A549 (cell line): ENCODE data around the gene SSBP2. TPM values are rescaled to one million over a fixed set of nuclear protein-coding genes. Genes with fewer than 3 reads are reported as not detected.

Experiments used
- ATAC-seq, 2 experiments: fragments of 200-7000 bp in 1 of 2; fragments of >200 bp in 1 of 2; cut with Nextera tagmentation in 1 of 2; cut with Tn5 transposase in 1 of 2; 3 replicates each; pipeline versions ENCODE4 v1.8.0 to v1.9.1; 2018 to 2020; ENCODE audit warnings: mild to moderate bottlenecking in 1 of 2, moderate library complexity in 1 of 2
- CTCF ChIA-PET: fragments of 300-600 bp; sonication (Branson Sonifier 250); formaldehyde crosslinking; extraction: SDS; loops from one replicate; lab custom pipeline; 2021; ENCODE audit warnings: antibody characterized with exemption, inconsistent platforms; lab: Yijun Ruan, JAX
- POLR2A ChIA-PET: fragments of 350-600 bp; formaldehyde crosslinking; extraction: SDS; loops from one replicate; lab custom pipeline; 2021; ENCODE audit warnings: antibody characterized with exemption, inconsistent platforms; lab: Yijun Ruan, JAX
- DNase-seq, 2 experiments: peaks; one replicate each; pipeline versions ENCODE4 v3.0.0 to v3.0.0-alpha.2; 2011 to 2016; ENCODE audit warnings: low read depth in 1 of 2, low spot score in 1 of 2
- FAIRE-seq: peaks from 2 replicates; lab custom pipeline; 2011; peaks lifted over from hg19 to GRCh38; lab: Jason Lieb, UNC
- H3K27ac ChIP-seq, 2 experiments: fragments of >200 bp; sonication (Bioruptor Twin); formaldehyde crosslinking; 3 replicates each; pipeline ENCODE4 v1.5.1; 2016 to 2017
- H3K4me1 ChIP-seq: fragments of >200 bp; sonication (Bioruptor Twin); formaldehyde crosslinking; 3 replicates; pipeline ENCODE4 v1.6.1; 2016
- H3K4me2 ChIP-seq: fragments of >200 bp; sonication (Bioruptor Twin); formaldehyde crosslinking; 3 replicates; pipeline ENCODE4 v1.6.1; 2016
- H3K4me3 ChIP-seq: fragments of >200 bp; sonication (Bioruptor Twin); formaldehyde crosslinking; 3 replicates; pipeline ENCODE4 v1.5.1; 2016
- H3K9me3 ChIP-seq: fragments of >200 bp; sonication (Bioruptor Twin); formaldehyde crosslinking; 3 replicates; pipeline ENCODE4 v1.6.1; 2016
- ATOH8 ChIP-seq: fragments of 250-450 bp; sonication (Bioruptor Pico); IDR thresholded peaks from 2 replicates; pipeline ENCODE4 v1.5.0; 2020; ENCODE audit warnings: low read depth, mild to moderate bottlenecking, moderate library complexity
- CBX8 ChIP-seq: fragments of 200-600 bp; sonication (generic); IDR thresholded peaks from 2 replicates; pipeline ENCODE4 v1.6.1; 2016
- CEBPB ChIP-seq, 2 experiments: fragments of >200 bp in 1 of 2; sonication (Bioruptor Twin) in 1 of 2; formaldehyde crosslinking in 1 of 2; IDR thresholded peaks; 2 replicates each; pipeline ENCODE4 v1.6.1; 2012 to 2016
- CHD2 ChIP-seq: fragments of 150-350 bp; IDR thresholded peaks from 2 replicates; pipeline ENCODE4 v1.6.1; 2014; ENCODE audit warnings: low read length; ENCODE audit not compliant: partially characterized antibody
- CTCF ChIP-seq: fragments of >200 bp; sonication (Bioruptor Twin); formaldehyde crosslinking; IDR thresholded peaks from 3 replicates; pipeline ENCODE4 v1.5.1; 2016
- EHF ChIP-seq: fragments of 250-450 bp; sonication (Bioruptor Pico); IDR thresholded peaks from 2 replicates; pipeline ENCODE4 v1.5.0; 2020; ENCODE audit warnings: mild to moderate bottlenecking
- EHMT2 ChIP-seq: fragments of 200-600 bp; sonication (generic); IDR thresholded peaks from 2 replicates; pipeline ENCODE4 v1.6.1; 2016; ENCODE audit warnings: antibody characterized with exemption, low read depth, mild to moderate bottlenecking, moderate library complexity
- GATA3 ChIP-seq: IDR thresholded peaks from 2 replicates; pipeline ENCODE4 v1.6.1; 2012; ENCODE audit warnings: borderline replicate concordance
- HES2 ChIP-seq: fragments of >200 bp; sonication (Bioruptor Twin); formaldehyde crosslinking; IDR thresholded peaks from 2 replicates; pipeline ENCODE4 v1.6.1; 2016
- HOXA7 ChIP-seq: fragments of 250-450 bp; sonication (Bioruptor Pico); IDR thresholded peaks from 2 replicates; pipeline ENCODE4 v1.5.0; 2020; ENCODE audit warnings: mild to moderate bottlenecking, moderate library complexity
- HOXB5 ChIP-seq: fragments of 250-450 bp; sonication (Bioruptor Pico); IDR thresholded peaks from 2 replicates; pipeline ENCODE4 v1.5.0; 2020; ENCODE audit warnings: mild to moderate bottlenecking, moderate library complexity
- MAZ ChIP-seq: fragments of 150-350 bp; IDR thresholded peaks from 2 replicates; pipeline ENCODE4 v1.6.1; 2014; ENCODE audit warnings: antibody characterized with exemption, low read depth, low read length, borderline replicate concordance
- SMC3 ChIP-seq: fragments of >200 bp; sonication (Bioruptor Twin); formaldehyde crosslinking; IDR thresholded peaks from 3 replicates; pipeline ENCODE4 v1.6.1; 2018; ENCODE audit warnings: inconsistent platforms
- TP53 ChIP-seq: fragments of 250-450 bp; sonication (Bioruptor Pico); IDR thresholded peaks from 2 replicates; pipeline ENCODE4 v1.5.0; 2021; ENCODE audit warnings: mild to moderate bottlenecking, moderate library complexity
- WGBS: methylation state at CpG from one replicate; pipeline ENCODE4 v1.1.6; 2017; ENCODE audit errors: missing lambda C conversion rate; 5-methylcytosine and 5-hydroxymethylcytosine counted together
- polyA plus RNA-seq, 4 experiments: library from polyadenylated mRNA; depleted of rRNA in 3 of 4; stranded (reverse); fragments of >200 nt; fragmentation: RNase III in 1 of 4; extraction: RNeasy Plus Mini Kit Qiagen cat#74134 plus additional on column Dnase treatment in 1 of 4; gene quantifications; 2 replicates in 3 of 4; 3 replicates in 1 of 4; pipeline ENCODE4 v1.2.3, GENCODE V29; 2011 to 2017
- TF ChIP-seq, protein P1 (sequence below): IDR thresholded peaks from 2 replicates; pipeline ENCODE4 v1.6.1; 2012
- TF ChIP-seq, protein P2 (sequence below): fragments of 150-350 bp; IDR thresholded peaks from 2 replicates; pipeline ENCODE4 v1.6.1; 2014; ENCODE audit warnings: low read depth, mild to moderate bottlenecking, low read length

SSBP2 gene
- polyA plus RNA-seq, 2 of the 4 experiments (the other 2 are of a cell fraction) = 4.5 to 14.2 TPM

DNA sequence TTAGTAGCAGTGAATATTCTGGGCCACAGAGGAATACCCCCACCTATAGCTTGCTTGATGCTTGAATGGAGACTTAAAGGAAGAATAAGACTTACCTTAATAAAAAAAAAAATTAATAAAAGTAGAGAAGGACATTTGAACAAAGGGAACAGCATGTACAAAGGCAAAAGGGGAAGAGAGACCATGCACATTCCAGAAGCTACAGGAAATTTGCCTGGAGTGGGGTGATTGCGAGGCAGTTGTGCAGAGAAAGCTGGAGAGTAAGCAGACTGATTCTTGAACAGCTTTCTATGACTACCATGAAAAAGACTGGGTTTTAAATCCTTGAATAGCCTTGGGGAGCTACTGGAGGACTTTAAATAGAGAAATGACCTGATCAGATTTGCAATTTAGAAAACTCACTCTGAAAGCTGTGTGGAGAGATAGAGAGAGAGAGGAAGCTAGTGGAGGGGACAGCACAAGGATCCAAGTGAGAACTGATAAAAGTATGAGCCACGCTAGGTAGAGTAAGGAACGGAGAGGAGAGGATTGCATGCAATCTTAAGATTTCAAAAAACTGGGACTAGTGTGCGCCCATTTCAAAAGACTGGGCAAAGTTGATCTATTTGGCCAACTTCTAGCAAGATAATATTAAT lies 12.5 kb upstream of the SSBP2 start:
- CTCF ChIA-PET = interaction anchor here (1.2 to 1.5 kb wide), 2 partner anchors 8 to 12 kb away, joined by 3 to 4 read pairs; partner anchors contain the start of gene SSBP2
- no peak for DNase-seq
- TF ChIP-seq GATA3 (no peak), HES2 (no peak), CBX8 (no peak), CHD2 (no peak), MAZ (no peak), EHF (CRISPR knock-in tag) (no peak), SMC3 (no peak)
- TF ChIP-seq, protein P1, sequence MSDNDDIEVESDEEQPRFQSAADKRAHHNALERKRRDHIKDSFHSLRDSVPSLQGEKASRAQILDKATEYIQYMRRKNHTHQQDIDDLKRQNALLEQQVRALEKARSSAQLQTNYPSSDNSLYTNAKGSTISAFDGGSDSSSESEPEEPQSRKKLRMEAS = no peak
- TF ChIP-seq, protein P2, sequence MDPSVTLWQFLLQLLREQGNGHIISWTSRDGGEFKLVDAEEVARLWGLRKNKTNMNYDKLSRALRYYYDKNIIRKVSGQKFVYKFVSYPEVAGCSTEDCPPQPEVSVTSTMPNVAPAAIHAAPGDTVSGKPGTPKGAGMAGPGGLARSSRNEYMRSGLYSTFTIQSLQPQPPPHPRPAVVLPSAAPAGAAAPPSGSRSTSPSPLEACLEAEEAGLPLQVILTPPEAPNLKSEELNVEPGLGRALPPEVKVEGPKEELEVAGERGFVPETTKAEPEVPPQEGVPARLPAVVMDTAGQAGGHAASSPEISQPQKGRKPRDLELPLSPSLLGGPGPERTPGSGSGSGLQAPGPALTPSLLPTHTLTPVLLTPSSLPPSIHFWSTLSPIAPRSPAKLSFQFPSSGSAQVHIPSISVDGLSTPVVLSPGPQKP = no peak
- TF ChIP-seq, all 56 proteins: peak for 0
- Histone ChIP-seq H3K27ac (peak overlapping the region; percentile 17 to 37; a peak in 2 of 6 replicates), H3K9me3 (no peaks in the 10 kb centered on the region), H3K4me3 (no peak overlapping the region), H3K4me2 (peak overlapping the region; percentile 26; the same call in 1 of the 3 replicates), H3K4me1 (peaks cover 18% of the 10 kb centered on the region)
- no peak for ATAC-seq
- 91% methylated on average over 4 of the region's 4 CpGs for WGBS
- no peak for FAIRE-seq
- POLR2A ChIA-PET = no interaction called here

DNA sequence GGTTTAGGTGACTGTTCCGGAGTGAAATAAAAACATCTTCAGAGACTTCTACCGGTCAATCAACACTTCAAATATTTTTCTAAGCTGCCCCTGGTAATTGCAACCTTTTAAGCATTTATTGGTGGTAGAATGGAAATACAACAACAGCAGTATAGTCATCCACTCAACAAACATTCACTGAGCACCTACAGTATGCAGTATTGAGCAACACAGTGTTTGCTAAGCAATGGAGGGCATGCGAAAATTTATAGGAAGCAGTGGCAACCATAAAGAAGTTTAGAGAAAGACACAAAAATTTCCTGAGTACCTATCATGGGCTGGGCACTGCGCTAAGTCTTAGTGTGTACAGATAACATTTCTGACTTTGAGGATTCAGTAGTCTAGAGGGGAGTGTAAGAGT lies 12.0 kb upstream of the SSBP2 start:
- POLR2A ChIA-PET = no interaction called here
- peak overlapping the region; percentile 2 to 17; a peak in 2 of 6 replicates for H3K27ac ChIP-seq
- no peak for ATAC-seq
- H3K4me3 ChIP-seq = no peak overlapping the region
- H3K9me3 ChIP-seq = no peaks in the 10 kb centered on the region
- TF ChIP-seq CEBPB (IDR thresholded peaks at IDR 0.05) (peak in 1 of 2 experiments; percentile 52; a peak in 1 of 4 replicates), TP53 (CRISPR knock-in tag) (no peak)
- TF ChIP-seq, all 56 proteins: peak for 1
- WGBS = 65% methylated on average over 4 of the region's 4 CpGs
- DNase-seq = no peak
- CTCF ChIA-PET = interaction anchor here (1.1 to 1.5 kb wide), 4 partner anchors 7 to 17 kb away, joined by 3 to 4 read pairs (median 4); partner anchors contain the start of gene SSBP2
- Histone ChIP-seq H3K4me2 (peak overlapping the region; percentile 26; the same call in 2 of the 3 replicates), H3K4me1 (peaks cover 12% of the 10 kb centered on the region; the same call in 2 of the 3 replicates)
- no peak for FAIRE-seq

GRCh38 chr5:81762401-81762800 lies 11.5 kb upstream of the SSBP2 start:
- WGBS = 66% methylated on average over 3 of the region's 3 CpGs
- peaks cover 10% of the 10 kb centered on the region; the same call in 2 of the 3 replicates for H3K4me1 ChIP-seq
- no peak overlapping the region for H3K4me3 ChIP-seq
- FAIRE-seq = peak; percentile 32
- H3K9me3 ChIP-seq = no peaks in the 10 kb centered on the region
- no peak for DNase-seq
- no peak for ATAC-seq
- no peak for TF ChIP-seq HOXA7
- no peak for TF ChIP-seq HOXB5
- H3K27ac ChIP-seq = peak overlapping the region in 1 of 2 experiments; percentile 17; a peak in 1 of 6 replicates
- peak overlapping the region; percentile 26; the same call in 2 of the 3 replicates for H3K4me2 ChIP-seq
- ChIA-PET CTCF (interaction anchor here (1.1 to 1.3 kb wide), 2 partner anchors 8 to 17 kb away, joined by 3 to 4 read pairs; no protein-coding TSS in a partner anchor), POLR2A (no interaction called here)

GRCh38 chr5:81761970-81762369 lies 11.1 kb upstream of the SSBP2 start:
- TF ChIP-seq CTCF (no peak), ATOH8 (no peak), EHMT2 (no peak)
- Histone ChIP-seq H3K9me3 (no peaks in the 10 kb centered on the region), H3K4me2 (no peak overlapping the region), H3K4me3 (no peak overlapping the region), H3K4me1 (peaks cover 10% of the 10 kb centered on the region; the same call in 2 of the 3 replicates), H3K27ac (peak overlapping the region in 1 of 2 experiments; percentile 17; a peak in 1 of 6 replicates)
- POLR2A ChIA-PET = no interaction called here
- ATAC-seq (no peak), FAIRE-seq (no peak), DNase-seq (no peak)
- CTCF ChIA-PET = interaction anchor here (0.5 to 1.3 kb wide), 6 partner anchors 8 to 404 kb away, joined by 3 to 4 read pairs (median 3); no protein-coding TSS in a partner anchor
- 88% methylated on average over 1 of the region's 1 CpG for WGBS
